ENCODE results near the gene WDR19.

DNA sequence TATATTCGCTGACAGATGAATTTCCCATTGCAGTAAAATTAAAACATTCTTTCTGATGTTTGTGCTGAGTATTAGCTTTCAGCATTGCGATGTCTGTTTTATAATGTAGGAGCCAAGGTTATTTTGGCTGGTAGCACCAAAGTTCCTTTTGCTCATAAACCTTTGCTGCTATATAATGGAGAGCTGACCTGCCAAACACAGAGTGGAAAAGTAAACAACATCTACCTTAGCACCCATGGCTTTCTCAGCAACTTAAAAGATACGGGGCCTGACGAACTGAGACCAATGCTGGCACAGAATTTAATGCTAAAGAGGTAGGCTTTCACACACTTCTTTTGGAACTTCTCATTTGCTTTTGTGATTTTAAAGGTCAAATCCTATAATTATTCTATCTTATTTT lies 46.0 kb downstream of the WDR19 start:
- TF ChIP-seq, protein P1, sequence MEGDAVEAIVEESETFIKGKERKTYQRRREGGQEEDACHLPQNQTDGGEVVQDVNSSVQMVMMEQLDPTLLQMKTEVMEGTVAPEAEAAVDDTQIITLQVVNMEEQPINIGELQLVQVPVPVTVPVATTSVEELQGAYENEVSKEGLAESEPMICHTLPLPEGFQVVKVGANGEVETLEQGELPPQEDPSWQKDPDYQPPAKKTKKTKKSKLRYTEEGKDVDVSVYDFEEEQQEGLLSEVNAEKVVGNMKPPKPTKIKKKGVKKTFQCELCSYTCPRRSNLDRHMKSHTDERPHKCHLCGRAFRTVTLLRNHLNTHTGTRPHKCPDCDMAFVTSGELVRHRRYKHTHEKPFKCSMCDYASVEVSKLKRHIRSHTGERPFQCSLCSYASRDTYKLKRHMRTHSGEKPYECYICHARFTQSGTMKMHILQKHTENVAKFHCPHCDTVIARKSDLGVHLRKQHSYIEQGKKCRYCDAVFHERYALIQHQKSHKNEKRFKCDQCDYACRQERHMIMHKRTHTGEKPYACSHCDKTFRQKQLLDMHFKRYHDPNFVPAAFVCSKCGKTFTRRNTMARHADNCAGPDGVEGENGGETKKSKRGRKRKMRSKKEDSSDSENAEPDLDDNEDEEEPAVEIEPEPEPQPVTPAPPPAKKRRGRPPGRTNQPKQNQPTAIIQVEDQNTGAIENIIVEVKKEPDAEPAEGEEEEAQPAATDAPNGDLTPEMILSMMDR (conservative IDR thresholded peaks at IDR 0.05): no peak
- no peak for TF ChIP-seq EZH2 (IDR thresholded peaks at IDR 0.05; ENCODE audit: low read depth)

Measured in PC-9 (cell line).